ENCODE measurements around the gene EPC1. TPM values are rescaled to one million over a fixed set of nuclear protein-coding genes. Genes with fewer than 3 reads are reported as not detected.

EPC1 gene
- polyA plus RNA-seq, 1 of the 3 experiments (the other 2 are of a cell fraction): 21.8 TPM

DNA sequence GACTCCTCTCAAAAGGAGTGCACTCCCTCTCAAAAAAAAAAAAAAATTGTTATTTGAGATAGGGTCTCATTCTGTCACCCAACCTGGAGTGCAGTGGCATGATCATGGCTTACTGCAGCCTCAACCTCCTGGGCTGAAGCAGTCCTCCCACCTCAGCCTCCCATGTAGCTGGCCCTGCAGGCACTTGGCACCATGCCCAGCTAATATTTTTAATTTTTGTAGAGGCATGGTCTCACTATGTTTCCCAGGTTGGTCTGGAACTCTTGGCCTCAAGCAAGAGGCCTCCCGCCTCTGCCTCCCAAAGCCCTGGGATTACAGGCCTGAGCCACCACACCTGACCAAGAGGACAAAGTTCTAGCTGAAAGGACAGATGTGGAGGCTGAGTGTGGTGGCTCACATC, 120.3 kb downstream of the EPC1 start:
- Histone ChIP-seq H3K27ac (ENCODE audit: low read depth in 2 of 2, low read length in 1 of 2) (no peak overlapping the region), H3K9me3 (no peaks in the 10 kb centered on the region), H3K9me2 (no peaks in the 10 kb centered on the region), H3F3A (replicated peaks; ENCODE audit: insufficient read depth) (peaks cover 3% of the 10 kb centered on the region), H3K4me1 (ENCODE audit: control insufficient read depth in 1 of 2, insufficient read depth in 2 of 2, low read depth in 1 of 2, low read length in 1 of 2) (no peaks in the 10 kb centered on the region), H3K36me3 (replicated peaks in 1 of 2; ENCODE audit: control insufficient read depth in 1 of 2, insufficient read depth in 2 of 2, low read length in 1 of 2) (no peaks in the 10 kb centered on the region), H3K9ac (no peak overlapping the region), H3K4me3 (ENCODE audit: low read depth in 2 of 2, low read length in 1 of 2) (no peak overlapping the region), H2AFZ (ENCODE audit: low read depth) (no peak overlapping the region), H3K79me2 (ENCODE audit: insufficient read depth) (no peaks in the 10 kb centered on the region), H3K27me3 (ENCODE audit: insufficient read depth) (no peaks in the 10 kb centered on the region), H4K20me1 (ENCODE audit: insufficient read depth) (no peaks in the 10 kb centered on the region), H3K4me2 (no peak overlapping the region)
- no peak for DNase-seq
- ChIA-PET POLR2A (no interaction called here), CTCF (interaction anchor here (0.9 to 1.0 kb wide), 2 partner anchors 16 to 120 kb away, joined by 3 read pairs; no protein-coding TSS in a partner anchor)
- 80% methylated on average over 1 of the region's 1 CpG for WGBS (ENCODE audit: low lambda C conversion rate)
- TF ChIP-seq, protein P1, sequence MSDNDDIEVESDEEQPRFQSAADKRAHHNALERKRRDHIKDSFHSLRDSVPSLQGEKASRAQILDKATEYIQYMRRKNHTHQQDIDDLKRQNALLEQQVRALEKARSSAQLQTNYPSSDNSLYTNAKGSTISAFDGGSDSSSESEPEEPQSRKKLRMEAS (IDR thresholded peaks at IDR 0.05; ENCODE audit: low read depth): no peak
- TF ChIP-seq CHD2 (IDR thresholded peaks at IDR 0.05; ENCODE audit: low read length, partially characterized antibody) (no peak), FOXJ3 (CRISPR knock-in tag; IDR thresholded peaks at IDR 0.05) (no peak), MXI1 (IDR thresholded peaks at IDR 0.05; ENCODE audit: low read depth, low read length) (no peak), JUND (IDR thresholded peaks at IDR 0.05) (no peak), EZH2phosphoT487 (IDR thresholded peaks at IDR 0.05; ENCODE audit: borderline replicate concordance, low read depth) (no peak), FOSL2 (IDR thresholded peaks at IDR 0.05; ENCODE audit: borderline replicate concordance, low read depth) (no peak), SIN3A (IDR thresholded peaks at IDR 0.05; ENCODE audit: borderline replicate concordance, low read depth, low read length) (no peak), MEF2A (IDR thresholded peaks at IDR 0.05; ENCODE audit: borderline replicate concordance, low read depth) (no peak), GATA2 (CRISPR knock-in tag; IDR thresholded peaks at IDR 0.05) (no peak), NRF1 (IDR thresholded peaks at IDR 0.05; ENCODE audit: low read depth, low read length) (no peak), FOXM1 (IDR thresholded peaks at IDR 0.05; ENCODE audit: low read depth) (no peak), ELF1 (IDR thresholded peaks at IDR 0.05) (no peak), TAF1 (IDR thresholded peaks at IDR 0.05; ENCODE audit: borderline replicate concordance, low read depth, low read length) (no peak), NFIC (IDR thresholded peaks at IDR 0.05; ENCODE audit: borderline replicate concordance) (no peak), RCOR1 (IDR thresholded peaks at IDR 0.05; ENCODE audit: low read length) (no peak)
- TF ChIP-seq, protein P2, sequence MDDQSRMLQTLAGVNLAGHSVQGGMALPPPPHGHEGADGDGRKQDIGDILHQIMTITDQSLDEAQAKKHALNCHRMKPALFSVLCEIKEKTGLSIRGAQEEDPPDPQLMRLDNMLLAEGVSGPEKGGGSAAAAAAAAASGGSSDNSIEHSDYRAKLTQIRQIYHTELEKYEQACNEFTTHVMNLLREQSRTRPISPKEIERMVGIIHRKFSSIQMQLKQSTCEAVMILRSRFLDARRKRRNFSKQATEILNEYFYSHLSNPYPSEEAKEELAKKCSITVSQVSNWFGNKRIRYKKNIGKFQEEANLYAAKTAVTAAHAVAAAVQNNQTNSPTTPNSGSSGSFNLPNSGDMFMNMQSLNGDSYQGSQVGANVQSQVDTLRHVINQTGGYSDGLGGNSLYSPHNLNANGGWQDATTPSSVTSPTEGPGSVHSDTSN (IDR thresholded peaks at IDR 0.05): no peak
- TF ChIP-seq, protein P3, sequence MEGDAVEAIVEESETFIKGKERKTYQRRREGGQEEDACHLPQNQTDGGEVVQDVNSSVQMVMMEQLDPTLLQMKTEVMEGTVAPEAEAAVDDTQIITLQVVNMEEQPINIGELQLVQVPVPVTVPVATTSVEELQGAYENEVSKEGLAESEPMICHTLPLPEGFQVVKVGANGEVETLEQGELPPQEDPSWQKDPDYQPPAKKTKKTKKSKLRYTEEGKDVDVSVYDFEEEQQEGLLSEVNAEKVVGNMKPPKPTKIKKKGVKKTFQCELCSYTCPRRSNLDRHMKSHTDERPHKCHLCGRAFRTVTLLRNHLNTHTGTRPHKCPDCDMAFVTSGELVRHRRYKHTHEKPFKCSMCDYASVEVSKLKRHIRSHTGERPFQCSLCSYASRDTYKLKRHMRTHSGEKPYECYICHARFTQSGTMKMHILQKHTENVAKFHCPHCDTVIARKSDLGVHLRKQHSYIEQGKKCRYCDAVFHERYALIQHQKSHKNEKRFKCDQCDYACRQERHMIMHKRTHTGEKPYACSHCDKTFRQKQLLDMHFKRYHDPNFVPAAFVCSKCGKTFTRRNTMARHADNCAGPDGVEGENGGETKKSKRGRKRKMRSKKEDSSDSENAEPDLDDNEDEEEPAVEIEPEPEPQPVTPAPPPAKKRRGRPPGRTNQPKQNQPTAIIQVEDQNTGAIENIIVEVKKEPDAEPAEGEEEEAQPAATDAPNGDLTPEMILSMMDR (IDR thresholded peaks at IDR 0.05): no peak
- TF ChIP-seq, protein P4, sequence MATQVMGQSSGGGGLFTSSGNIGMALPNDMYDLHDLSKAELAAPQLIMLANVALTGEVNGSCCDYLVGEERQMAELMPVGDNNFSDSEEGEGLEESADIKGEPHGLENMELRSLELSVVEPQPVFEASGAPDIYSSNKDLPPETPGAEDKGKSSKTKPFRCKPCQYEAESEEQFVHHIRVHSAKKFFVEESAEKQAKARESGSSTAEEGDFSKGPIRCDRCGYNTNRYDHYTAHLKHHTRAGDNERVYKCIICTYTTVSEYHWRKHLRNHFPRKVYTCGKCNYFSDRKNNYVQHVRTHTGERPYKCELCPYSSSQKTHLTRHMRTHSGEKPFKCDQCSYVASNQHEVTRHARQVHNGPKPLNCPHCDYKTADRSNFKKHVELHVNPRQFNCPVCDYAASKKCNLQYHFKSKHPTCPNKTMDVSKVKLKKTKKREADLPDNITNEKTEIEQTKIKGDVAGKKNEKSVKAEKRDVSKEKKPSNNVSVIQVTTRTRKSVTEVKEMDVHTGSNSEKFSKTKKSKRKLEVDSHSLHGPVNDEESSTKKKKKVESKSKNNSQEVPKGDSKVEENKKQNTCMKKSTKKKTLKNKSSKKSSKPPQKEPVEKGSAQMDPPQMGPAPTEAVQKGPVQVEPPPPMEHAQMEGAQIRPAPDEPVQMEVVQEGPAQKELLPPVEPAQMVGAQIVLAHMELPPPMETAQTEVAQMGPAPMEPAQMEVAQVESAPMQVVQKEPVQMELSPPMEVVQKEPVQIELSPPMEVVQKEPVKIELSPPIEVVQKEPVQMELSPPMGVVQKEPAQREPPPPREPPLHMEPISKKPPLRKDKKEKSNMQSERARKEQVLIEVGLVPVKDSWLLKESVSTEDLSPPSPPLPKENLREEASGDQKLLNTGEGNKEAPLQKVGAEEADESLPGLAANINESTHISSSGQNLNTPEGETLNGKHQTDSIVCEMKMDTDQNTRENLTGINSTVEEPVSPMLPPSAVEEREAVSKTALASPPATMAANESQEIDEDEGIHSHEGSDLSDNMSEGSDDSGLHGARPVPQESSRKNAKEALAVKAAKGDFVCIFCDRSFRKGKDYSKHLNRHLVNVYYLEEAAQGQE (IDR thresholded peaks at IDR 0.05; ENCODE audit: low read depth, low read length): no peak
- TF ChIP-seq, protein P5, sequence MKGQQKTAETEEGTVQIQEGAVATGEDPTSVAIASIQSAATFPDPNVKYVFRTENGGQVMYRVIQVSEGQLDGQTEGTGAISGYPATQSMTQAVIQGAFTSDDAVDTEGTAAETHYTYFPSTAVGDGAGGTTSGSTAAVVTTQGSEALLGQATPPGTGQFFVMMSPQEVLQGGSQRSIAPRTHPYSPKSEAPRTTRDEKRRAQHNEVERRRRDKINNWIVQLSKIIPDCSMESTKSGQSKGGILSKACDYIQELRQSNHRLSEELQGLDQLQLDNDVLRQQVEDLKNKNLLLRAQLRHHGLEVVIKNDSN (IDR thresholded peaks at IDR 0.05; ENCODE audit: borderline replicate concordance, low read depth): no peak

Data from SK-N-SH (cell line).